GM12865 (cell line): ENCODE measurements around the gene RTL1.

Source experiments
- DNase-seq: peaks from one replicate; pipeline ENCODE4 v3.0.0; 2010; ENCODE audit warnings: low read depth
- H3K4me3 ChIP-seq: 2 replicates; pipeline ENCODE4 v1.5.1; 2011; ENCODE audit warnings: mild to moderate bottlenecking, low read depth, low read length, control low read depth
- TF ChIP-seq, protein P1 (sequence below): IDR thresholded peaks from 2 replicates; pipeline ENCODE4 v1.5.1; 2011; ENCODE audit warnings: low read length, control low read depth, low read depth, inconsistent platforms; ENCODE audit not compliant: insufficient read depth; ENCODE audit errors: missing control alignments

RTL1 gene

DNA sequence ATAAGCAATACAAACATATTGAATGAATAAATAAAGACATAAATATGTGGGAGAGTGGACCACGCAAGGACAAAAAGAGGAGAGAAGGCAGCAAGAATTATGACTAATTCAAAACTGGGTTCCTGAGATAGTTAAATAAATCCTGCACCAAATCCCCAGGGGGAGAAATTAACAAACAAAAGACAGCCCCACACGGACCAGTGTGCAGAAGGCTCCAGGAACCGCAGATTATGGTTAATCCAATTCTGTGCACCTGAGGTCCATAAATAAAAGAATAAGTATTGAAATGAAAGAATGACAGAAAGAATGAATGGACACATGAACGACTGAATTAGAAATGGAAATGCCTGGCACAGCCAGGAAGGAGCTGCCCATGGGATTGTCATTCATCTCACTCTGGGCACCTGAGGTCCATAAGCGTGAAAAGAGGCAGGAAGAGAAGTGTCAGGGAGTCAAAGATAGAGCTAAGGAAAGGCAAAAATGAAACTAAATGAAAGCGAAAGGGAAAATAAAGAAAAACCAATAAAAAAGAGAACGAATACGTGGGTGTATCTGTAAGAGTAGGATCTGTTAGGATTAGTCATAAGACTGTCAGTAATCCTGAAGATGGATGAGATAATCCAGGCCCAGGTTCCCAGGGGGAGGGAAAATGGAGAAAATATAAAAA lies 54.3 kb downstream of the RTL1 start:
- H3K4me3 ChIP-seq: no peak overlapping the region
- TF ChIP-seq, protein P1, sequence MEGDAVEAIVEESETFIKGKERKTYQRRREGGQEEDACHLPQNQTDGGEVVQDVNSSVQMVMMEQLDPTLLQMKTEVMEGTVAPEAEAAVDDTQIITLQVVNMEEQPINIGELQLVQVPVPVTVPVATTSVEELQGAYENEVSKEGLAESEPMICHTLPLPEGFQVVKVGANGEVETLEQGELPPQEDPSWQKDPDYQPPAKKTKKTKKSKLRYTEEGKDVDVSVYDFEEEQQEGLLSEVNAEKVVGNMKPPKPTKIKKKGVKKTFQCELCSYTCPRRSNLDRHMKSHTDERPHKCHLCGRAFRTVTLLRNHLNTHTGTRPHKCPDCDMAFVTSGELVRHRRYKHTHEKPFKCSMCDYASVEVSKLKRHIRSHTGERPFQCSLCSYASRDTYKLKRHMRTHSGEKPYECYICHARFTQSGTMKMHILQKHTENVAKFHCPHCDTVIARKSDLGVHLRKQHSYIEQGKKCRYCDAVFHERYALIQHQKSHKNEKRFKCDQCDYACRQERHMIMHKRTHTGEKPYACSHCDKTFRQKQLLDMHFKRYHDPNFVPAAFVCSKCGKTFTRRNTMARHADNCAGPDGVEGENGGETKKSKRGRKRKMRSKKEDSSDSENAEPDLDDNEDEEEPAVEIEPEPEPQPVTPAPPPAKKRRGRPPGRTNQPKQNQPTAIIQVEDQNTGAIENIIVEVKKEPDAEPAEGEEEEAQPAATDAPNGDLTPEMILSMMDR: no peak
- no peak for DNase-seq

DNA sequence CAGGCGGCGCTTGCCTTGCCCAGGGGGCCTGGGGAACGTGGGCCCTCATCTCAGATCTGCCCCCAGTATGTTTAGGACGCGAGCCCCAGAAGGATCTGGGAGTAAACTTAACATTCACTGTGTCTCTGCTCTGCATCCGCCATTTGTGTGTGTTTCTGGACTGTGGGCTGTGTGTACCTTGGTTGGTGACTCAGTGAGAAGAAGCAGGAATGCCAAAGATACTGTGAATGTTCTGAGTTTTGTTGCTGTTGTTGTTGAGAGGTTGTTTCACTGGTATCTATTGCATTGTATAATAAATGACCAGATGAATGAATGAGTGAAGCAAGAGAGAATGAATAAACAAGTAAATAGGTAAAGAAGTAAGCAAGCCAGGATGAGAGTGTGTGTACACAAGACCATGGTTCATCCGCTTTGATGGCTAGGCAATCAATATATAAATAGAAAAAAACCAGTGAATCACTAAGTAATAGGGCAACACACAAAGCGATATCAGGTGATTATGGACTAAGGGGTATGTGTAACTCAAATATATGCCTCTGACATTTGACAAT lies 57.1 kb downstream of the RTL1 start:
- H3K4me3 ChIP-seq: no peak overlapping the region
- TF ChIP-seq, protein P1: no peak
- no peak for DNase-seq

DNA sequence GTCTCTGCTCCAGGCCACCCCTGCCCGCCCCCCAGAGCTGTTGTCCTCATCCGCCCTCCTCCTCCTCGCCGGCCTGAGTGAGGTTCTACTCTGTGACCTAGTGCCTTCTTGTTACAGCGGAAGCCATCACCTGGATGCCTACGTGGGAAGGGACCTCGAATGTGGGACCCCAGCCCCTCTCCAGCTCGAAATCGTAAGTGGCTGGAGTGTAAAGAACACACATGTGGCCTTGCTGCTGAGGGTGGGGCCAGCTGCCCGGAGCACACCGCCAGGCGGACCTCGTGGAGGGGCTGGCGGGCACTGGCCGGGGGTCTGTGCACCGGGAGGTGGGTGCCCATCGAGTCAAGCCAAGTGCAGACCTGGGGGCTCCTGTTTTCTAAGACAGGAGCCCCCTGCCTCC lies 58.2 kb downstream of the RTL1 start:
- DNase-seq: no peak
- H3K4me3 ChIP-seq: no peak overlapping the region
- TF ChIP-seq, protein P1: no peak

DNA sequence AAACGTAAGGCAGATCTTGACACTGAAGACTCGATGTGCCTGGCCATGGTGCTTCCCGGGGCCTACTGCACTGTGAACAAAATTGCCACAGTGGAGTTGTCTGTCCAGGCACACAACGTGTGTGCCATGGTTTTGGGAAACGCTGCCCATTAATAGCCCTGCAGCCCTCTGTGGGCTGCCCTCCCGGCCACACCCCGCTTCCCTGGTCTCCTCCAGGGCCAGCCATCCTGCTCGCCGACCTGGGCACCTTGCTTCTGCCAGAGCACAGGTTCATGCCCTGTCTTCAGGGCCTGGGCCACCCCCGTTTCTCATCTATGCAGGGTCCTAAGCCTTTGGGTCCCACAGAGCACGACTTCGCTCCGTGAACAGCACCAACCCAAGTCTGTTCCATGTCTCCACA lies 58.7 kb downstream of the RTL1 start:
- TF ChIP-seq, protein P1: no peak
- H3K4me3 ChIP-seq: no peak overlapping the region
- no peak for DNase-seq

DNA sequence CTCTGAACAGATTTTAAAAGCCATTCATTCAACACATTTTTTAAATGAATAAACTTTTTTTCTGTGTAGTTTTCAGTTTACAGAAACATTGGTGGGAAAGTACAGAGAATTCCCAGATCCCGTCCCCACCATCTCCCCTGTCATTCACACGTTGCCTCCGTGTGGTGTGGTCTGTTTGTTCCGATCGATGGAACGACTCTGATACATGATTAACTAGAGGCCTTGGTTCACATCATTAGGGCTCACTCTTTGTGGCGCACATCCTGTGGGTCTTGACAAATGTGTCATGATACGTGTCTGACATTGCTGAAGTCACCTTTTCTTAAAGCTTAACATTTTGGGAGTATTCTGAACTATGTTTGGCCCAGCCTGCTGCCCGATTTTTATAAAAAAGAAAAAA lies 59.1 kb downstream of the RTL1 start:
- no peak overlapping the region for H3K4me3 ChIP-seq
- TF ChIP-seq, protein P1: no peak
- DNase-seq: no peak

DNA sequence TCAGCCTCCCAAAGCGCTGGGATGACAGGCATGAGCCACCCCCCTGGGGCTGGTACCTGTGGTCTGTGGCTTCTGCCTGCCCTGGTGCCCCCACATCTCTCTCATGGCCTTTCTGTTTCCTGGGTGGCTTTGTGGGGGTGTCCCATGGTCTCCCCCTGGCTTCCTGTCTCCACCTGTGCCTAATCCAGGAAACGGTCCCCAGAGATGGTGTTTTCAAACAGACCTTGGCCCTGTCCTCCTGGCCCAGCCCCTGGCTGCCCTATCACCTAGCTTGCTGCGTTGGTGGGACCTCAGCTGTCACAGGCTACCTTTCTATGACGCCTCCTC lies 59.5 kb downstream of the RTL1 start:
- no peak for DNase-seq
- TF ChIP-seq, protein P1: no peak
- no peak overlapping the region for H3K4me3 ChIP-seq

DNA sequence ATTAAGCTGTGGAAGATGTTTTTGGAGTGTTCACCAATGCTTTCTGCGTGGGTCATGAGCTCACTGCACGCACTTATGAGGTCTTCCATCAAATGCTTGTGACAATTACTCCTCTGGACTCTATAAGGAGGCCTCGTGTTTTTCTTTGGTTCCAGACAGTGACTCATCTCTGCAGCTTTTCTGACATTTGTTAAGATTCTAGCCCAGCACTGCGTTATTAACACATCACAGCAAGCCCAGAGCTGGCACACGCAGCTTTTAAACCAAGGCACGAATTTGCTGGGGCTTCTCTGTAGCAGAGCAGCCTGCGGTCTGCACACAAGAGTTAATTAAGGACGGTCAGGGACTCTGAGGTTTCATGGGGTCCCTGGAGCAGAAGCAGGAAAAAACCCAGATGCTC lies 60.7 kb downstream of the RTL1 start:
- TF ChIP-seq, protein P1: no peak
- H3K4me3 ChIP-seq: no peak overlapping the region
- no peak for DNase-seq
